ENCODE measurements around the gene ZNF618. TPM values are rescaled to one million over a fixed set of nuclear protein-coding genes. Genes with fewer than 3 reads are reported as not detected.

ZNF618 gene
- total RNA-seq, 1 experiment from 2014 or later: 22.0 TPM

GRCh38 chr9:113930390-113930783 is 54.3 kb downstream of the ZNF618 start (continued):
- TF ChIP-seq PRDM15 (CRISPR knock-in tag; IDR thresholded peaks at IDR 0.05): no peak
- no peak for TF ChIP-seq ARID4B (CRISPR knock-in tag; IDR thresholded peaks at IDR 0.05; ENCODE audit: borderline replicate concordance)
- TF ChIP-seq TP53 (CRISPR knock-in tag; IDR thresholded peaks at IDR 0.05): no peak

- peaks cover 15% of the 10 kb centered on the region for H3K9me3 Mint-ChIP-seq
- peaks cover 11% of the 10 kb centered on the region for H3K36me3 Mint-ChIP-seq
- no peak overlapping the region for H3K27ac Mint-ChIP-seq
- no peaks in the 10 kb centered on the region for H3K27me3 Mint-ChIP-seq (ENCODE audit: low read depth)
- H3K4me1 Mint-ChIP-seq: peaks cover 8% of the 10 kb centered on the region
- TF ChIP-seq JAZF1 (CRISPR knock-in tag; IDR thresholded peaks at IDR 0.05) (no peak), ZNF281 (CRISPR knock-in tag; IDR thresholded peaks at IDR 0.05) (no peak)
- POLR2A ChIA-PET: no interaction called here
- CTCF ChIA-PET: no interaction called here
- H3K4me3 Mint-ChIP-seq: no peak overlapping the region
- ATAC-seq (no peak), DNase-seq (ENCODE audit: low spot score) (no peak)
Measured at GRCh38 chr9:113931140-113931539, 55.0 kb downstream of the ZNF618 start.

- Mint-ChIP-seq H3K27me3 (ENCODE audit: low read depth) (no peaks in the 10 kb centered on the region), H3K4me1 (peaks cover 8% of the 10 kb centered on the region), H3K4me3 (no peak overlapping the region), H3K9me3 (peaks cover 15% of the 10 kb centered on the region), H3K27ac (no peak overlapping the region), H3K36me3 (peaks cover 11% of the 10 kb centered on the region)
- CTCF ChIA-PET: no interaction called here
- DNase-seq (ENCODE audit: low spot score): no peak
- ATAC-seq: no peak
- TF ChIP-seq FOXK1 (CRISPR knock-in tag; IDR thresholded peaks at IDR 0.05) (no peak), ARID4B (CRISPR knock-in tag; IDR thresholded peaks at IDR 0.05; ENCODE audit: borderline replicate concordance) (no peak), NFATC4 (CRISPR knock-in tag; IDR thresholded peaks at IDR 0.05) (no peak), RELA (CRISPR knock-in tag; IDR thresholded peaks at IDR 0.05; ENCODE audit: borderline replicate concordance) (no peak)
- POLR2A ChIA-PET: no interaction called here
Measured at GRCh38 chr9:113931777-113932176, 55.7 kb downstream of the ZNF618 start.
